Measurements from ENCODE around the gene PPP2R5A.

PPP2R5A gene

GRCh38 chr1:212260557-212261355, 24.5 kb upstream of the PPP2R5A start:
- ATAC-seq (ENCODE audit: insufficient read depth, low read depth) (no peak), DNase-seq (no peak)
- Histone ChIP-seq H3K9ac (ENCODE audit: low read depth, low read length) (no peak overlapping the region), H3K27me3 (ENCODE audit: insufficient read depth, low read length, poor library complexity) (no peaks in the 10 kb centered on the region), H3K79me2 (ENCODE audit: insufficient read depth, low read length) (no peaks in the 10 kb centered on the region), H3K4me2 (ENCODE audit: insufficient read depth, low read length) (no peak overlapping the region), H3K36me3 (ENCODE audit: insufficient read depth, low read length) (no peaks in the 10 kb centered on the region), H2AFZ (ENCODE audit: low read depth, low read length) (no peak overlapping the region), H3K9me3 (ENCODE audit: insufficient read depth, low read length, severe bottlenecking) (no peaks in the 10 kb centered on the region), H3K27ac (ENCODE audit: low read length) (no peak overlapping the region), H4K20me1 (ENCODE audit: insufficient read depth, low read length) (no peaks in the 10 kb centered on the region), H3K4me1 (ENCODE audit: insufficient read depth, low read length) (peaks cover 16% of the 10 kb centered on the region), H3K4me3 (ENCODE audit: low read depth in 1 of 2, low read length in 2 of 2) (no peak overlapping the region)
- no peak for TF ChIP-seq EZH2 (IDR thresholded peaks at IDR 0.05; ENCODE audit: borderline replicate concordance, low read depth, low read length, severe bottlenecking)
- no peak for TF ChIP-seq CTCF (IDR thresholded peaks at IDR 0.05; ENCODE audit: borderline replicate concordance, extremely low read depth, low read length, poor library complexity, severe bottlenecking)

GRCh38 chr1:212261361-212261929, 23.8 kb upstream of the PPP2R5A start:
- ATAC-seq (ENCODE audit: insufficient read depth, low read depth) (no peak), DNase-seq (no peak)
- TF ChIP-seq CTCF (IDR thresholded peaks at IDR 0.05; ENCODE audit: borderline replicate concordance, extremely low read depth, low read length, poor library complexity, severe bottlenecking) (no peak), EZH2 (IDR thresholded peaks at IDR 0.05; ENCODE audit: borderline replicate concordance, low read depth, low read length, severe bottlenecking) (no peak)
- H3K36me3 ChIP-seq (ENCODE audit: insufficient read depth, low read length), result no peaks in the 10 kb centered on the region
- H3K27me3 ChIP-seq (ENCODE audit: insufficient read depth, low read length, poor library complexity), result no peaks in the 10 kb centered on the region
- no peak overlapping the region for H3K27ac ChIP-seq (ENCODE audit: low read length)
- H3K4me1 ChIP-seq (ENCODE audit: insufficient read depth, low read length), result peaks cover 9% of the 10 kb centered on the region
- H2AFZ ChIP-seq (ENCODE audit: low read depth, low read length), result no peak overlapping the region
- H3K4me3 ChIP-seq (ENCODE audit: low read depth in 1 of 2, low read length in 2 of 2), result no peak overlapping the region
- H3K9me3 ChIP-seq (ENCODE audit: insufficient read depth, low read length, severe bottlenecking), result no peaks in the 10 kb centered on the region
- no peaks in the 10 kb centered on the region for H3K79me2 ChIP-seq (ENCODE audit: insufficient read depth, low read length)
- no peak overlapping the region for H3K4me2 ChIP-seq (ENCODE audit: insufficient read depth, low read length)
- no peak overlapping the region for H3K9ac ChIP-seq (ENCODE audit: low read depth, low read length)
- no peaks in the 10 kb centered on the region for H4K20me1 ChIP-seq (ENCODE audit: insufficient read depth, low read length)

- H3K4me2 ChIP-seq (ENCODE audit: insufficient read depth, low read length), result no peak overlapping the region
- H3K27ac ChIP-seq (ENCODE audit: low read length), result no peak overlapping the region
- no peaks in the 10 kb centered on the region for H3K27me3 ChIP-seq (ENCODE audit: insufficient read depth, low read length, poor library complexity)
- no peaks in the 10 kb centered on the region for H4K20me1 ChIP-seq (ENCODE audit: insufficient read depth, low read length)
- no peaks in the 10 kb centered on the region for H3K36me3 ChIP-seq (ENCODE audit: insufficient read depth, low read length)
- no peak overlapping the region for H3K4me3 ChIP-seq (ENCODE audit: low read depth in 1 of 2, low read length in 2 of 2)
- DNase-seq (no peak), ATAC-seq (ENCODE audit: insufficient read depth, low read depth) (no peak)
- no peak overlapping the region for H2AFZ ChIP-seq (ENCODE audit: low read depth, low read length)
- TF ChIP-seq EZH2 (IDR thresholded peaks at IDR 0.05; ENCODE audit: borderline replicate concordance, low read depth, low read length, severe bottlenecking), result no peak
- no peaks in the 10 kb centered on the region for H3K9me3 ChIP-seq (ENCODE audit: insufficient read depth, low read length, severe bottlenecking)
- no peak overlapping the region for H3K9ac ChIP-seq (ENCODE audit: low read depth, low read length)
- H3K4me1 ChIP-seq (ENCODE audit: insufficient read depth, low read length), result no peaks in the 10 kb centered on the region
- H3K79me2 ChIP-seq (ENCODE audit: insufficient read depth, low read length), result no peaks in the 10 kb centered on the region
Measured at GRCh38 chr1:212267017-212267416, 18.2 kb upstream of the PPP2R5A start.

- Histone ChIP-seq H3K36me3 (ENCODE audit: insufficient read depth, low read length) (no peaks in the 10 kb centered on the region), H3K27ac (ENCODE audit: low read length) (no peak overlapping the region), H3K4me2 (ENCODE audit: insufficient read depth, low read length) (no peak overlapping the region), H4K20me1 (ENCODE audit: insufficient read depth, low read length) (no peaks in the 10 kb centered on the region), H3K4me3 (ENCODE audit: low read depth in 1 of 2, low read length in 2 of 2) (no peak overlapping the region), H3K4me1 (ENCODE audit: insufficient read depth, low read length) (no peaks in the 10 kb centered on the region), H3K9ac (ENCODE audit: low read depth, low read length) (no peak overlapping the region), H3K79me2 (ENCODE audit: insufficient read depth, low read length) (no peaks in the 10 kb centered on the region), H3K27me3 (ENCODE audit: insufficient read depth, low read length, poor library complexity) (no peaks in the 10 kb centered on the region), H2AFZ (ENCODE audit: low read depth, low read length) (0 out of 2 replicates have a peak overlapping the region, but pooled peaks have one; percentile 21), H3K9me3 (ENCODE audit: insufficient read depth, low read length, severe bottlenecking) (no peaks in the 10 kb centered on the region)
- ATAC-seq (ENCODE audit: insufficient read depth, low read depth), result no peak
- no peak for DNase-seq
- TF ChIP-seq EZH2 (IDR thresholded peaks at IDR 0.05; ENCODE audit: borderline replicate concordance, low read depth, low read length, severe bottlenecking) (no peak), CTCF (IDR thresholded peaks at IDR 0.05; ENCODE audit: borderline replicate concordance, extremely low read depth, low read length, poor library complexity, severe bottlenecking) (no peak)
Measured at GRCh38 chr1:212267460-212267859, 17.8 kb upstream of the PPP2R5A start.

Data from DND-41 (cell line).